Neural cell (in vitro differentiated cells): ENCODE results near the gene SLC66A2. TPM values are rescaled to one million over a fixed set of nuclear protein-coding genes. Genes with fewer than 3 reads are reported as not detected.

ENCODE experiments used
- H2AFZ ChIP-seq: fragments of 200-600, 300-800 bp; sonication (generic), shearing (Covaris generic); 2 replicates; pipeline ENCODE4 v1.6.0; 2014; ENCODE audit warnings: low read depth, mild to moderate bottlenecking, antibody characterized with exemption, low read length, moderate library complexity
- H3F3A ChIP-seq: fragments of 200-600 bp; shearing (Covaris generic); 2 replicates; pipeline ENCODE4 v1.6.1; 2016; ENCODE audit warnings: mild to moderate bottlenecking, moderate library complexity, mixed read lengths, antibody characterized with exemption, low read length; ENCODE audit not compliant: insufficient read depth, poor library complexity, severe bottlenecking
- H3K27ac ChIP-seq: fragments of 200-600, 300-800 bp; sonication (generic), shearing (Covaris generic); 2 replicates; pipeline ENCODE4 v1.5.1; 2014; ENCODE audit warnings: mild to moderate bottlenecking, low read length, moderate library complexity
- H3K27me3 ChIP-seq: fragments of 300-800, 200-600 bp; sonication (generic), shearing (Covaris generic); 2 replicates; pipeline ENCODE4 v1.6.0; 2014; ENCODE audit warnings: mild to moderate bottlenecking, low read depth, low read length, moderate library complexity; ENCODE audit not compliant: insufficient read depth
- H3K36me3 ChIP-seq: fragments of 300-800, 200-600 bp; sonication (generic), shearing (Covaris generic); 2 replicates; pipeline ENCODE4 v1.5.1; 2014; ENCODE audit warnings: mild to moderate bottlenecking, antibody characterized with exemption, low read length, moderate library complexity; ENCODE audit not compliant: insufficient read depth
- H3K4me2 ChIP-seq: fragments of 300-800, 200-600 bp; sonication (generic), shearing (Covaris generic); 2 replicates; pipeline ENCODE4 v1.6.0; 2014; ENCODE audit warnings: mild to moderate bottlenecking, low read length
- H3K4me3 ChIP-seq: fragments of 300-800, 200-600 bp; sonication (generic), shearing (Covaris generic); 2 replicates; pipeline ENCODE4 v1.5.1; 2014; ENCODE audit warnings: mild to moderate bottlenecking, low read length, moderate library complexity
- H3K79me2 ChIP-seq: fragments of 200-600 bp; shearing (Covaris generic); replicated peaks from 2 replicates; pipeline ENCODE4 v1.6.0; 2014; ENCODE audit warnings: mild to moderate bottlenecking, low read length, moderate library complexity; ENCODE audit not compliant: insufficient read depth
- H3K9ac ChIP-seq: fragments of 300-800, 200-600 bp; sonication (generic), shearing (Covaris generic); 2 replicates; pipeline ENCODE4 v1.6.1; 2016; ENCODE audit warnings: mild to moderate bottlenecking, low read length, mixed read lengths
- H3K9me2 ChIP-seq: fragments of 200-600 bp; shearing (Covaris generic); 2 replicates; pipeline ENCODE4 v1.6.1; 2016; ENCODE audit warnings: mild to moderate bottlenecking, low read length, mixed read lengths; ENCODE audit not compliant: insufficient read depth
- H3K9me3 ChIP-seq: fragments of 200-600, 300-800 bp; sonication (generic), shearing (Covaris generic); 2 replicates; pipeline ENCODE4 v1.6.1; 2016; ENCODE audit warnings: mild to moderate bottlenecking, mixed run types, low read length, moderate library complexity, mixed read lengths
- H4K20me1 ChIP-seq: fragments of 200-600 bp; shearing (Covaris generic); 2 replicates; pipeline ENCODE4 v1.6.1; 2016; ENCODE audit warnings: mild to moderate bottlenecking, mixed run types; ENCODE audit not compliant: insufficient read depth
- EP300 ChIP-seq: fragments of 450-650 bp; conservative IDR thresholded peaks from 2 replicates; pipeline ENCODE4 v1.6.1; 2014; ENCODE audit warnings: antibody characterized with exemption, mild to moderate bottlenecking, moderate library complexity; ENCODE audit not compliant: poor library complexity, severe bottlenecking
- EZH2 ChIP-seq: fragments of 200-600, 300-800 bp; shearing (Covaris generic), sonication (generic); IDR thresholded peaks from 2 replicates; pipeline ENCODE4 v1.6.1; 2014; ENCODE audit warnings: antibody characterized with exemption, low read length, borderline replicate concordance, mild to moderate bottlenecking; ENCODE audit not compliant: insufficient read depth, poor library complexity, severe bottlenecking
- MXI1 ChIP-seq: fragments of 450-650 bp; conservative IDR thresholded peaks from 2 replicates; pipeline ENCODE4 v1.6.1; 2014; ENCODE audit warnings: antibody characterized with exemption, mild to moderate bottlenecking; ENCODE audit not compliant: poor library complexity, severe bottlenecking
- POLR2AphosphoS5 ChIP-seq: IDR thresholded peaks from 2 replicates; pipeline ENCODE4 v1.6.1; 2012
- RAD21 ChIP-seq: fragments of 450-650 bp; conservative IDR thresholded peaks from 2 replicates; pipeline ENCODE4 v1.6.1; 2014; ENCODE audit warnings: antibody characterized with exemption, mild to moderate bottlenecking, moderate library complexity
- SMC3 ChIP-seq: fragments of 450-650 bp; conservative IDR thresholded peaks from 2 replicates; pipeline ENCODE4 v1.6.1; 2014; ENCODE audit warnings: antibody characterized with exemption, mild to moderate bottlenecking, moderate library complexity; ENCODE audit not compliant: poor library complexity
- TAF1 ChIP-seq: IDR thresholded peaks from 2 replicates; pipeline ENCODE4 v1.6.1; 2012; ENCODE audit warnings: low read depth
- polyA plus RNA-seq: library from polyadenylated mRNA; depleted of rRNA; stranded (reverse); fragments of >200 nt; gene quantifications from 2 replicates; pipeline ENCODE4 v1.2.3, GENCODE V29; 2014
- TF ChIP-seq, protein P1 (sequence below): fragments of 450-650 bp; IDR thresholded peaks from 2 replicates; pipeline ENCODE4 v1.5.1; 2014; ENCODE audit warnings: antibody characterized with exemption, mild to moderate bottlenecking, moderate library complexity; ENCODE audit not compliant: poor library complexity, severe bottlenecking
- TF ChIP-seq, protein P2 (sequence below): IDR thresholded peaks from 2 replicates; pipeline ENCODE4 v1.6.1; 2012; ENCODE audit warnings: borderline replicate concordance

Gene SLC66A2
- polyA plus RNA-seq, 1 donor from 2014 or later: 66.7 TPM

DNA sequence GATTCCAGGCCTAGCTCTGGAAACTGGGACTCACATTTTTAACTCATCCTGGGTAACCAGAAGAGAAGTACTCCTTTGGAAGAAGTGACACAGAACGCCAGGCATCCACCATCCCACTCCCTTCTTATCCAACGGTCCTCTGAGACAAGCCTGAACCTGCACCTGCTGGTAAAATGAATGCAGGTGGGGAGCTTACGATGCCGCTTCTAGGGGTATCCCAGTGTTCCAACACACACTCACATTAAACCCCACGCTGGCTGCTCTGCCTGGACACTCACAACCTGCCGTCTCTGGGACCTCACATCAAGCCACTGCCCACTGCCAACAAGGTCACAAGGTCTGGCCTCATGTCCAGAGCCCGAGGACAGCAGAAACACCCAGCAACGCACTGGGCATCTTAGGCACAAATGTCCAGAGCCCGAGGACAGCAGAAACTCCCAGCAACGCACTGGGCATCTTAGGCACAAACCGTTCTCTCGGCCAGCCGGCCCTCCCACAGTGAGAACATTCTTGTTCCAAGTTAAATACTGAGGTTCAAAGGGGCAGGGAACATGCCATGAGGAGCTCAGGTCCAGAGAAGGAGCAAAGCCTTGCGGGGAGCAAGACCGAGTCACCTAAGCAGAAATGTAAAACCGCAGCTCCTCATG is 9.9 kb downstream of the SLC66A2 start:
- H3F3A ChIP-seq: no peaks in the 10 kb centered on the region
- H3K4me2 ChIP-seq: no peak overlapping the region
- H3K79me2 ChIP-seq: peaks cover 24% of the 10 kb centered on the region
- peaks cover 12% of the 10 kb centered on the region for H3K9me3 ChIP-seq
- no peak overlapping the region for H3K4me3 ChIP-seq
- TF ChIP-seq EP300: no peak
- H4K20me1 ChIP-seq: no peaks in the 10 kb centered on the region
- H3K36me3 ChIP-seq: peaks cover 10% of the 10 kb centered on the region
- no peak overlapping the region for H3K27ac ChIP-seq
- H3K9ac ChIP-seq: no peak overlapping the region
- H3K9me2 ChIP-seq: no peaks in the 10 kb centered on the region
- no peak overlapping the region for H2AFZ ChIP-seq
- H3K27me3 ChIP-seq: no peaks in the 10 kb centered on the region

DNA sequence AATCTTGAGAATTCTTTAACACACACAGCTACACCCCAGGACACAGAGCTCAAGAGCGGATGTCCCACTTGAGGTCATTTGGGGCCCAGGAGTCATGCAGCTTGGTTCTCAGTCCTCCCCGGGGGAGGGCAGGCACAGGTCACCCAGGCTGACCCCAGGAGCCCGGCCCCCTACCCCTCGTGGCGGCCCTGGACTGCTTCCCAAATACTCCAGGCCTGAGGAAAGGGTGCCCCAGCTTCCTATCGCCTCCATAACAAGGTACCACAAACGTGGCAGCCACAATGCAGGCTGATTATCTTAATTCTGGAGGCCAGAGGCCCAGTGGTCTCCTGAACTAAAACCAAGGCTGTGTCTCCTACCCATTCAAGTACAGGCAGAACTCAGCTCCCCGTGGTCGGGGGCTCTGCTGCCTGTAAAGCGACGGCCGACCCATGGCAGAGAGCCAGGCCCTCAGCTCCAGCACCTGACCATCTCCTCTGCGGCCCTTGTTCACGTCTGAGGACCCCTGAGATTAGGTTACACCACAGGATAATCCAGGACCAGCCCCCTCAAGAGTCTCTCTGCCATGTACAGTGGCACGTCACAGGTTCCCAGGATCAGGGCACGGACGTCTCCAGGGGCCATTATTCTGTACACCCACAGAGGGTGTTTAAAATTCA is 10.5 kb downstream of the SLC66A2 start:
- Histone ChIP-seq H3K79me2 (peaks cover 20% of the 10 kb centered on the region), H3K27ac (no peak overlapping the region), H3K36me3 (peaks cover 16% of the 10 kb centered on the region), H3K9me2 (no peaks in the 10 kb centered on the region), H3K9me3 (peaks cover 12% of the 10 kb centered on the region), H3K4me2 (no peak overlapping the region), H4K20me1 (no peaks in the 10 kb centered on the region), H2AFZ (no peak overlapping the region), H3F3A (no peaks in the 10 kb centered on the region), H3K27me3 (no peaks in the 10 kb centered on the region), H3K9ac (no peak overlapping the region), H3K4me3 (no peak overlapping the region)
- no peak for TF ChIP-seq EZH2
- TF ChIP-seq EP300: no peak
- TF ChIP-seq, protein P1, sequence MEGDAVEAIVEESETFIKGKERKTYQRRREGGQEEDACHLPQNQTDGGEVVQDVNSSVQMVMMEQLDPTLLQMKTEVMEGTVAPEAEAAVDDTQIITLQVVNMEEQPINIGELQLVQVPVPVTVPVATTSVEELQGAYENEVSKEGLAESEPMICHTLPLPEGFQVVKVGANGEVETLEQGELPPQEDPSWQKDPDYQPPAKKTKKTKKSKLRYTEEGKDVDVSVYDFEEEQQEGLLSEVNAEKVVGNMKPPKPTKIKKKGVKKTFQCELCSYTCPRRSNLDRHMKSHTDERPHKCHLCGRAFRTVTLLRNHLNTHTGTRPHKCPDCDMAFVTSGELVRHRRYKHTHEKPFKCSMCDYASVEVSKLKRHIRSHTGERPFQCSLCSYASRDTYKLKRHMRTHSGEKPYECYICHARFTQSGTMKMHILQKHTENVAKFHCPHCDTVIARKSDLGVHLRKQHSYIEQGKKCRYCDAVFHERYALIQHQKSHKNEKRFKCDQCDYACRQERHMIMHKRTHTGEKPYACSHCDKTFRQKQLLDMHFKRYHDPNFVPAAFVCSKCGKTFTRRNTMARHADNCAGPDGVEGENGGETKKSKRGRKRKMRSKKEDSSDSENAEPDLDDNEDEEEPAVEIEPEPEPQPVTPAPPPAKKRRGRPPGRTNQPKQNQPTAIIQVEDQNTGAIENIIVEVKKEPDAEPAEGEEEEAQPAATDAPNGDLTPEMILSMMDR: no peak
- TF ChIP-seq POLR2AphosphoS5: no peak
- no peak for TF ChIP-seq RAD21
- no peak for TF ChIP-seq TAF1
- no peak for TF ChIP-seq MXI1
- TF ChIP-seq, protein P2, sequence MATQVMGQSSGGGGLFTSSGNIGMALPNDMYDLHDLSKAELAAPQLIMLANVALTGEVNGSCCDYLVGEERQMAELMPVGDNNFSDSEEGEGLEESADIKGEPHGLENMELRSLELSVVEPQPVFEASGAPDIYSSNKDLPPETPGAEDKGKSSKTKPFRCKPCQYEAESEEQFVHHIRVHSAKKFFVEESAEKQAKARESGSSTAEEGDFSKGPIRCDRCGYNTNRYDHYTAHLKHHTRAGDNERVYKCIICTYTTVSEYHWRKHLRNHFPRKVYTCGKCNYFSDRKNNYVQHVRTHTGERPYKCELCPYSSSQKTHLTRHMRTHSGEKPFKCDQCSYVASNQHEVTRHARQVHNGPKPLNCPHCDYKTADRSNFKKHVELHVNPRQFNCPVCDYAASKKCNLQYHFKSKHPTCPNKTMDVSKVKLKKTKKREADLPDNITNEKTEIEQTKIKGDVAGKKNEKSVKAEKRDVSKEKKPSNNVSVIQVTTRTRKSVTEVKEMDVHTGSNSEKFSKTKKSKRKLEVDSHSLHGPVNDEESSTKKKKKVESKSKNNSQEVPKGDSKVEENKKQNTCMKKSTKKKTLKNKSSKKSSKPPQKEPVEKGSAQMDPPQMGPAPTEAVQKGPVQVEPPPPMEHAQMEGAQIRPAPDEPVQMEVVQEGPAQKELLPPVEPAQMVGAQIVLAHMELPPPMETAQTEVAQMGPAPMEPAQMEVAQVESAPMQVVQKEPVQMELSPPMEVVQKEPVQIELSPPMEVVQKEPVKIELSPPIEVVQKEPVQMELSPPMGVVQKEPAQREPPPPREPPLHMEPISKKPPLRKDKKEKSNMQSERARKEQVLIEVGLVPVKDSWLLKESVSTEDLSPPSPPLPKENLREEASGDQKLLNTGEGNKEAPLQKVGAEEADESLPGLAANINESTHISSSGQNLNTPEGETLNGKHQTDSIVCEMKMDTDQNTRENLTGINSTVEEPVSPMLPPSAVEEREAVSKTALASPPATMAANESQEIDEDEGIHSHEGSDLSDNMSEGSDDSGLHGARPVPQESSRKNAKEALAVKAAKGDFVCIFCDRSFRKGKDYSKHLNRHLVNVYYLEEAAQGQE: no peak
- no peak for TF ChIP-seq SMC3
